Measurements from ENCODE around the gene MED16.
A peak's percentile ranks its signal among the peaks of the same experiment; 100 is the strongest.

Gene MED16

GRCh38 chr19:899336-900042 lies 6.5 kb upstream of the MED16 start:
- peak overlapping the region; percentile 46 for H3K27ac ChIP-seq
- TF ChIP-seq CTCF (IDR thresholded peaks at IDR 0.05) (no peak), ZFX (IDR thresholded peaks at IDR 0.05; ENCODE audit: borderline replicate concordance) (no peak)

- TF ChIP-seq ZFX (IDR thresholded peaks at IDR 0.05; ENCODE audit: borderline replicate concordance) = no peak
- no peak for TF ChIP-seq CTCF (IDR thresholded peaks at IDR 0.05)
- no peak overlapping the region for H3K27ac ChIP-seq
These were observed 5.7 kb upstream of the MED16 start for GRCh38 chr19:898663-899062.

GRCh38 chr19:897442-898039 lies 4.6 kb upstream of the MED16 start:
- no peak overlapping the region for H3K27ac ChIP-seq
- TF ChIP-seq CTCF (IDR thresholded peaks at IDR 0.05) = peak; percentile 20
- TF ChIP-seq ZFX (IDR thresholded peaks at IDR 0.05; ENCODE audit: borderline replicate concordance) = no peak

GRCh38 chr19:896999-897398 lies 4.0 kb upstream of the MED16 start:
- TF ChIP-seq CTCF (IDR thresholded peaks at IDR 0.05) (no peak), ZFX (IDR thresholded peaks at IDR 0.05; ENCODE audit: borderline replicate concordance) (no peak)
- no peak overlapping the region for H3K27ac ChIP-seq

GRCh38 chr19:896434-896833 lies 3.4 kb upstream of the MED16 start:
- no peak for TF ChIP-seq ZFX (IDR thresholded peaks at IDR 0.05; ENCODE audit: borderline replicate concordance)
- TF ChIP-seq CTCF (IDR thresholded peaks at IDR 0.05) = no peak
- no peak overlapping the region for H3K27ac ChIP-seq

GRCh38 chr19:892243-892893 lies 619 bp downstream of the MED16 start:
- TF ChIP-seq CTCF (IDR thresholded peaks at IDR 0.05) = no peak
- TF ChIP-seq ZFX (IDR thresholded peaks at IDR 0.05; ENCODE audit: borderline replicate concordance) = no peak
- peak overlapping the region; percentile 90 for H3K27ac ChIP-seq

GRCh38 chr19:891421-892200 lies 1.4 kb downstream of the MED16 start:
- peak overlapping the region; percentile 90; the same call in 1 of the 2 replicates for H3K27ac ChIP-seq
